ENCODE results near the gene DHRSX.
"Not testable (repeated sequence)": the region's sequence is repeated elsewhere in the genome, so short reads cannot be mapped to it uniquely, and the experiment has no call there.

DHRSX gene

DNA sequence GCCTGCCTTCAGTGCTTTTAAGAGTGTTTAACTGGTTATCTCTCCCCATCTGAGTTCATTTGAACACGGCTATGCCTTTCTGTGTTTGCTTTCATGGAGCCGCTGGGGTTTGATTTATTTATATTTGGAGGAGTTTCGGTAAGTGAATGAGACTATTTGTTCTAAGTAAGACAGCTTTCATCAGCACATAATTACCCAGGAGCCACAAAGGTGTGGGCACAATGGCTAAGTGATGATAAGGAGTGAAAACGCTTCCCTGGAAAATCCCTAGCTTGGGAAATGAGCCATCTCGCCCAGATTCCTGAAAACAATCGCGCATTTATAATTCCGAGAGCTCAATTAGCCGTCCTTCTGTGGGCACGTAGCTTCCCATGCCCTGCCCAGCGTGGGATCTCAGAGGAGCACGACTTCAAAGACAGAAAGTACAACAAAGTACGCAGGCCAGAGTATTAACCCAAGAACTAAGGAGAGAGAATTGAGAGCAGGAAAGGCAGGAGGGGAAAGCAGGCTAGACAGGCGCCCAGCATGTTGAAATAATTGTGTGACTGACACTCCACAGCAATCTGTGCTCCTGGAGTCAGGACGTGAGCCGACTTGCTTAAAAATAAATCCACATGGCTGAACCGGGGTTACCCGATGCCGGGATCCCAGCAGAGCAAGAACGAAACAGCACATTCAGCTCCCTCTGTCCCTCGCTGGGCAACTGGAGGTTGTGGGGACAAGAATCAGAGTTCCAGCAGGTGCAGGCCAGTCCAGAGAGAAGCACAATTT, 99.0 kb downstream of the DHRSX start:
- in situ Hi-C loops (cut with MboI; ENCODE audit: low sequenced_read_pairs), result no loop called here

DNA sequence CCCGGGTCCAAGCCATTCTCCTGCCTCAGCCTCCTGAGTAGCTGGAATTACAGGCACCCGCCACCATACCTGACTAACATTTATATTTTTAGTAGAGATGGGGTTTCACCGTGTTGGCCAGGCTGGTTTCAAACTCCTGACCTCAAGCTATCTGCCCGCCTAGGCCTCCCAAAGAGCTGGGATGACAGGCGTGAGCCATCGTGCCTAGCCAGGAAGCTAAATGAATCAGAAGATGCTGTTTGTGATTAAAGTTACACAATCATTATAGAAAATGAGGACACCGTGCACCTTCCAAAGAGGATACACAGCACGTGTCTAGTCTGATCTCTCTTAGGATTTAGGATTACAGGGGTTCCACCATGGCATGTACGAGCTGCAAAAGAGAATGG, 99.6 kb downstream of the DHRSX start:
- in situ Hi-C loops (cut with MboI; ENCODE audit: low sequenced_read_pairs), result no loop called here

- in situ Hi-C loops (cut with MboI; ENCODE audit: low sequenced_read_pairs), result no loop called here
Observed at GRCh38 chrX:2398064-2398656, 102.6 kb downstream of the DHRSX start.

- in situ Hi-C loops (cut with MboI; ENCODE audit: low sequenced_read_pairs), result no loop called here
Observed at GRCh38 chrX:2397229-2398063, 103.3 kb downstream of the DHRSX start.

- in situ Hi-C loops (cut with MboI; ENCODE audit: low sequenced_read_pairs), result no loop called here
Observed at GRCh38 chrX:2395261-2395992, 105.3 kb downstream of the DHRSX start.

- in situ Hi-C loops (cut with MboI; ENCODE audit: low sequenced_read_pairs), result no loop called here
Observed at GRCh38 chrX:2391869-2392606, 108.7 kb downstream of the DHRSX start.

DNA sequence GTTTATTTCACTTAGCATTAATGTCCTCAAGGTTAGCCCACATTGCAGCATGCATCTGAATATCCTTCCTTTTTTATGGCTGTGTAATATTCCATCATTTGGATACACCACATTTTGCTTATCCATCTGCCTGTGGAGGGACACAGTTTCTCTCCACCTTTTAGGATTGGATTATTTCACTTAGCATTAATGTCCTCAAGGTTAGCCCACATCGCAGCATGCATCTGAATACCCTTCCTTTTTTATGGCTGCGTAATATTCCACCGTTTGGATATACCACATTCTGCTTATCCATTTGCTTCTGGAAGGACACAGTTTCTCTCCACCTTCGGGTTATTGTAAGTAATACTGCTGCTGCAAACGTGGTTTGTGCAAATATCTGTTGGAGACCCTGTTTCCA, 110.0 kb downstream of the DHRSX start:
- in situ Hi-C loops (cut with MboI; ENCODE audit: low sequenced_read_pairs), result no loop called here

DNA sequence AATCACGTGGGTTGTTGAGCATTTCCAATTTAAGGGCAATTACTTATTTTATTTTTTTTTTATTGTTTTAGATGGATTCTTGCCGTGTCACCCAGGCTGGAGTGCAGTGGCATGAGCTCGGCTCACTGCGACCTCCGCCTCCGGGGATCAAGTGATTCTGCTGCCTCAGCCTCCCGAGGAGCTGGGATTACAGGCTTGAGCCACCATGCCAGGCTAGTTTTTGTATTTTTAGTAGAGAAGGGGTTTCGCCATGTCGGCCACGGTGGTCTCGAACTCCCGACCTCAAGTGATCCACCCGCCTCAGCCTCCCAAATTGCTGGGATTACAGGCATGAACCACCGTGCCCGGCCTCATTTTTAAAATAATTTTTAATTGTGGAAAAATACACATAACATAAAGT, 111.0 kb downstream of the DHRSX start:
- in situ Hi-C loops (cut with MboI; ENCODE audit: low sequenced_read_pairs), result not testable (repeated sequence)

DNA sequence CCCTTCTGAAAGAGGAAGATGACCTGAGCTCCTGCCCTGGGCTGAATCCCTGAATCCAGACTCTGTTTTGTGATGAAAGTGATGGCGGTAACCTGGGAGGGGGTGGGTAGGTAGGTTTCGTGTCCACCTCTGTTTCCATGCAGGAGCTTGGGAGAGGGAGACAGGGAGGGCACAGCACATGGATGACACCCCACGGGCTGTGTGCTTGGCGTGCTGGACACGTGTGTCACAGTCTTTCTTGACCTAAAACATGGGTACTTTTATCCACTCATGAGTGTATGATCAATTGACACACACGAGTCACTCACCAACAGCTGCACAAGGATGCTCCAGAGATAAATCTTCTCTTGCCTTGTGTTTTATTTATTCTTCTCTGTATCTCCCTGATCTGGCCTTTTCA, 111.5 kb downstream of the DHRSX start:
- in situ Hi-C loops (cut with MboI; ENCODE audit: low sequenced_read_pairs), result no loop called here

- in situ Hi-C loops (cut with MboI; ENCODE audit: low sequenced_read_pairs), result no loop called here
Observed at GRCh38 chrX:2388669-2389068, 112.1 kb downstream of the DHRSX start.

DNA sequence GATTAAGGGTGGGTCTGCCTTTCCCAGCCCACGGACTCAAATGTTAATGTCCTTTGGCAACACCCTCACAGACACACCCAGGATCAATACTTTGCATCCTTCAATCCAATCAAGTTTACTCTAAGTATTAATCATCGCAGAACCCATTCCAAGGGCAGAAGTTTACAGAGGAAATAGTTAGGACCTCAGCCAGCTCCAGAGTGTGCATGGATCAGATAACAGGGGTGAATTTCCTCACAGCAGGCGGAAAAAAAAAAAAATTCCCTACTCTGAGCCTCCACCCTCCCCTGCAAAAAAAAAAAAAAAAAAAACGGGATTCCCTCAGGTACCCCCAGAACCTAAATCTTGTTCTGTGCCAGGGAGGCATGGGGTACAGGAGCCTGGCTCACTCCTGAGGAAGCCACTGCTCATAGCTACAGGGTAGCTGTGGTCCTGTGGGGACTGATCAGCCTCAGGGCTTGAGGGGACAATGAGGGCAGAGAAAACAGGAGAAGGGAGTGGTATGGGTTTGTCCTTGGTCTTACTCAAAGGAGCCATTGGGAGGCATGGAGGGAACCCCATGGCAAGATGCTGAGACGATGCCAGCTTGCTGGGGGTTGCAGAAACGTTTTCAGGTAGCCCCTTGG, 113.0 kb downstream of the DHRSX start:
- in situ Hi-C loops (cut with MboI; ENCODE audit: low sequenced_read_pairs), result no loop called here

DNA sequence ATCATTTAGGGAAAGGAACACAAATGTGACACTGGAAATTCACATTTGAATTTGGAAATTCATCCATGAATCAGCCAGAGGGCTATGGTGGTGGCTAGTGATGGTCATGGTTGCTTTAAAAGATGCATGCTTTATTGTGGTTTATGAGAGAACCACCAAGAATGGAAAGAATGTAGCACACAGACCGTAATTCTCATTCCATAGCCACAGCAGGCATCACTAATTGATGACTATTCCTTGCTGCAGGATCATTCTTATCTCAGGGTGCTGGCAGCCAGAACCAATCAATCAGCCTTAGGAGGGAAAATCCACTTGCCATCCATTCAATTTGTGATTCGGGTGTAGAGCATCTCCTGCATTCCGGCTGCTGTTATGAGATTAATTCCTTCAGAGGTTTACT, 115.6 kb downstream of the DHRSX start:
- in situ Hi-C loops (cut with MboI; ENCODE audit: low sequenced_read_pairs), result no loop called here

- in situ Hi-C loops (cut with MboI; ENCODE audit: low sequenced_read_pairs), result no loop called here
Observed at GRCh38 chrX:2384486-2384885, 116.3 kb downstream of the DHRSX start.

DNA sequence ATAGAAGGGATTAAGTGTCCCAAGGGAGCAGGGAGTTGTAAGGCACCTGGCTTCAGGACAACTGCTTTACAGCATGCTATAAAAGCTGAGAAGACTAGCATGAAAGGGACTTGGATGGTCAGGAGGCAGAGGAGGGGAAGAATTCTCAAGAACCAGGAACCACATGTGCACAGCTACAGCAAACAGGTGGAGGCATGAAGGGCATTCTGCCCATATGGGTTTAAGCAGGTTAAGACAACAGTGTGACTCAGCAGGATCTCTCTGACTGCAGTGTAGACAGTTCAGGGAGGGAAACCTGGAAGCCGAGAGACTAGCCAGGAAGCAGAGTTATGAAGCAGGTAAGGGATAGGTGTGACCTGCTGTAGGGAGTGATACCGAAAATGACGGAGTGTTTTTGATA, 117.0 kb downstream of the DHRSX start:
- in situ Hi-C loops (cut with MboI; ENCODE audit: low sequenced_read_pairs), result no loop called here

DNA sequence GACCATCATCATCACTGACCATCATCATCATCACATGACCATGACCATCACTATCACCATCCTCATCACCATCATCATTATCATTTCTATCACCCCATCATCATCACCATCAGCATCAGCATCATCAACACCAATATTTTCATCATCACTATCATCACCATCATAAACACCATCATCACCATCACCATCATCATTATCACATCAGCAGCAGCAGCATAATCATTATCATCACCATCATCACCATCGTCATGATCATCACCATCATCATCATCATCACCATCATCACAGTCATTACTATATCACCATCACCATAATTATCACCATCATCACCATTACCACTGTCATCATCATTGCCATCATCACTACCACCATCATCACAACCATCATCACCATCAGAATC, 117.6 kb downstream of the DHRSX start:
- in situ Hi-C loops (cut with MboI; ENCODE audit: low sequenced_read_pairs), result no loop called here

- in situ Hi-C loops (cut with MboI; ENCODE audit: low sequenced_read_pairs), result not testable (repeated sequence)
Observed at GRCh38 chrX:2382433-2383048, 118.2 kb downstream of the DHRSX start.

GRCh38 chrX:2376166-2376565, 124.6 kb downstream of the DHRSX start:
- in situ Hi-C loops (cut with MboI; ENCODE audit: low sequenced_read_pairs), result no loop called here

- in situ Hi-C loops (cut with MboI; ENCODE audit: low sequenced_read_pairs), result no loop called here
Observed at GRCh38 chrX:2374086-2374485, 126.7 kb downstream of the DHRSX start.

GRCh38 chrX:2373615-2374014, 127.2 kb downstream of the DHRSX start:
- in situ Hi-C loops (cut with MboI; ENCODE audit: low sequenced_read_pairs), result no loop called here
